Nephron progenitor cell (in vitro differentiated cells): Measurements from ENCODE around the gene MMP25.

ENCODE experiments used
- DNase-seq: peaks from one replicate; pipeline ENCODE4 v3.0.0; 2021
- H3K27ac Mint-ChIP-seq: 2 replicates; pipeline ENCODE4 v1.8.0; 2021; ENCODE audit warnings: mild to moderate bottlenecking, moderate library complexity, mixed read lengths
- H3K27me3 Mint-ChIP-seq: 2 replicates; pipeline ENCODE4 v1.8.0; 2021; ENCODE audit warnings: mild to moderate bottlenecking, low read depth, mixed read lengths; ENCODE audit not compliant: poor library complexity
- H3K36me3 Mint-ChIP-seq: 2 replicates; pipeline ENCODE4 v1.8.0; 2021; ENCODE audit warnings: low read depth, mixed read lengths
- H3K4me1 Mint-ChIP-seq: 2 replicates; pipeline ENCODE4 v1.8.0; 2021; ENCODE audit warnings: mixed read lengths
- H3K4me3 Mint-ChIP-seq: 2 replicates; pipeline ENCODE4 v1.8.0; 2021; ENCODE audit warnings: mild to moderate bottlenecking, moderate library complexity, mixed read lengths
- H3K9me3 Mint-ChIP-seq: 2 replicates; pipeline ENCODE4 v1.8.0; 2021; ENCODE audit warnings: mild to moderate bottlenecking, moderate library complexity, mixed read lengths
- TF ChIP-seq, protein P1 (sequence below): fragments of 200-600 bp; sonication (generic); IDR thresholded peaks from 2 replicates; pipeline ENCODE4 v1.5.0; 2021; ENCODE audit warnings: antibody characterized with exemption

The MMP25 gene

GRCh38 chr16:3101018-3101840 lies 54.9 kb downstream of the MMP25 start:
- TF ChIP-seq, protein P1, sequence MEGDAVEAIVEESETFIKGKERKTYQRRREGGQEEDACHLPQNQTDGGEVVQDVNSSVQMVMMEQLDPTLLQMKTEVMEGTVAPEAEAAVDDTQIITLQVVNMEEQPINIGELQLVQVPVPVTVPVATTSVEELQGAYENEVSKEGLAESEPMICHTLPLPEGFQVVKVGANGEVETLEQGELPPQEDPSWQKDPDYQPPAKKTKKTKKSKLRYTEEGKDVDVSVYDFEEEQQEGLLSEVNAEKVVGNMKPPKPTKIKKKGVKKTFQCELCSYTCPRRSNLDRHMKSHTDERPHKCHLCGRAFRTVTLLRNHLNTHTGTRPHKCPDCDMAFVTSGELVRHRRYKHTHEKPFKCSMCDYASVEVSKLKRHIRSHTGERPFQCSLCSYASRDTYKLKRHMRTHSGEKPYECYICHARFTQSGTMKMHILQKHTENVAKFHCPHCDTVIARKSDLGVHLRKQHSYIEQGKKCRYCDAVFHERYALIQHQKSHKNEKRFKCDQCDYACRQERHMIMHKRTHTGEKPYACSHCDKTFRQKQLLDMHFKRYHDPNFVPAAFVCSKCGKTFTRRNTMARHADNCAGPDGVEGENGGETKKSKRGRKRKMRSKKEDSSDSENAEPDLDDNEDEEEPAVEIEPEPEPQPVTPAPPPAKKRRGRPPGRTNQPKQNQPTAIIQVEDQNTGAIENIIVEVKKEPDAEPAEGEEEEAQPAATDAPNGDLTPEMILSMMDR, result peak; percentile 58
- Mint-ChIP-seq H3K4me3 (peak overlapping the region; percentile 54), H3K4me1 (peaks cover 68% of the 10 kb centered on the region), H3K27ac (no peak overlapping the region), H3K36me3 (no peaks in the 10 kb centered on the region), H3K9me3 (no peaks in the 10 kb centered on the region), H3K27me3 (peaks cover 62% of the 10 kb centered on the region)
- no peak for DNase-seq

DNA sequence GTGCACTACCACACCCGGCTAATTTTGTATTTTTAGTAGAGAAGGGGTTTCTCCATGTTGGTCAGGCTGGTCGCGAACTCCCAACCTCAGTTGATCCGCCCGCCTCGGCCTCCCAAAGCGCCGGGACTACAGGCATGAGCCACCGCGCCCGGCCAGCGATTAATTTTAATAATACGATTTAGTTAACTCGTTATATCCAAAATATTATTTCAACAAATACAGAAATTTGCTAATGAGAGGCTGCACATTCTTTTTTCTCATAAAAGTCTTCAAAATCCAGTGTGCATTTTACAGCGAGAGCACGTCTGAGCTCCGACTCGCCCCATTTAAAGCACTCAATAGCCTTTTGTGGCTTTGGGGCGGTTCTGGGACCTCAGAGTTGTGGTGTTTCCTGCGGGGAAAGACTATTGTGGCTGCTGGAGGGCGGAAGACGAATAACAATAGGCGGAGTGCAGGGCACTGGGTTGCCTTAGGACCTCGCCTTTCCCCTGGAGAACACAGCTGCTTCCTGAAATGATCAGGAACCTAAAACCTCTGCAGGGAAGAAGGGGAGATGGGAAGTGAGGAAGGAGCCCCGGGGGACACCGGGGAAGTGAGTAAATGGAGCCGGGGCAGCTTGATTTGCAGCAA lies 55.6 kb downstream of the MMP25 start:
- Mint-ChIP-seq H3K27ac (peak overlapping the region; percentile 89), H3K36me3 (no peaks in the 10 kb centered on the region), H3K4me3 (peak overlapping the region; percentile 7), H3K4me1 (peaks cover 69% of the 10 kb centered on the region), H3K9me3 (no peaks in the 10 kb centered on the region), H3K27me3 (peaks cover 56% of the 10 kb centered on the region)
- no peak for DNase-seq
- TF ChIP-seq, protein P1, result no peak

DNA sequence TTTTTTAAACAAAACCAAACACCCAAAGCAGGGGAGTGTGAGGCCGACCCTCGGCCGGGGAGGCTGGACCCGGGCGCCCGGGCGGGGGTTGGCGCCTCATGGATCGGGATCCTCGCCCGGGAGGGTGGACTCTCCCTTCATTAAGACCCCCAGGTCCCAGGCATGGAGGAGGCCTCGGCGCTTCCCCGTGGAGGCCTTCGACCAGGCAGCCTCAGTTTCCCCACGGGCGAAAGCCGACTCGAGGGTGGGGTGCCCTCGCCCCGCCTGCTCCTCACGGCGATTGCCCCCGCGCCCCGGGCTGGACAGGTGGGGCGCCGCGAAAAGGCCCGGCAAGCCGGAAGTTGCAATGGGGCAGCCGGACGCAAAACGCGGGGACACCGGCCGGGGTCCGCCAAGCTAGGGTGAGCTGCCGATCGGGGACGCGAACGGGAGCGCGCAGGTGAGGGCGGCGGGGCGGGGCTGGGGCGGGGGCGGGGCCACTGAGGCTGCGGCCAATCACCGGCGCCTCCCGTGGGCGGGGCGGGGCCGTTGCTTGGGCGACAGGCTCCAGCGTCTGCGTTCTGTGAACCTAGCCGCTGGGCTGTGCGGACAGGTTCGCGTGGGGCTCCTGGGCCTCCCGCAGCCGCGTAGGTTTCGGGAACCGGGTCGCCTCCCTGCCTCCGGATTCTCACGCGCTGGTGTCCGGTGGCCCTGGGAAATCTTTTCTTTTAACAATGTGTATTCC lies 60.0 kb downstream of the MMP25 start:
- H3K36me3 Mint-ChIP-seq, result no peaks in the 10 kb centered on the region
- no peaks in the 10 kb centered on the region for H3K9me3 Mint-ChIP-seq
- TF ChIP-seq, protein P1, result no peak
- H3K27me3 Mint-ChIP-seq, result peaks cover 18% of the 10 kb centered on the region
- peak; percentile 95 for DNase-seq
- H3K4me3 Mint-ChIP-seq, result peak overlapping the region; percentile 83
- no peak overlapping the region for H3K27ac Mint-ChIP-seq
- H3K4me1 Mint-ChIP-seq, result peaks cover 38% of the 10 kb centered on the region
